GM19467 (cell line): Measurements from ENCODE around the gene CYP17A1.
"Not testable (repeated sequence)": the region's sequence is repeated elsewhere in the genome, so short reads cannot be mapped to it uniquely, and the experiment has no call there.

Experiments
- ATAC-seq: cut with Tn5 transposase; IDR thresholded peaks from one replicate; pipeline ENCODE4 v1.9.1; 2021; ENCODE audit warnings: mild to moderate bottlenecking, moderate library complexity; ENCODE audit not compliant: unreplicated experiment

Gene CYP17A1

GRCh38 chr10:102838276-102838927, 1.2 kb upstream of the CYP17A1 start:
- ATAC-seq: not testable (repeated sequence)

DNA sequence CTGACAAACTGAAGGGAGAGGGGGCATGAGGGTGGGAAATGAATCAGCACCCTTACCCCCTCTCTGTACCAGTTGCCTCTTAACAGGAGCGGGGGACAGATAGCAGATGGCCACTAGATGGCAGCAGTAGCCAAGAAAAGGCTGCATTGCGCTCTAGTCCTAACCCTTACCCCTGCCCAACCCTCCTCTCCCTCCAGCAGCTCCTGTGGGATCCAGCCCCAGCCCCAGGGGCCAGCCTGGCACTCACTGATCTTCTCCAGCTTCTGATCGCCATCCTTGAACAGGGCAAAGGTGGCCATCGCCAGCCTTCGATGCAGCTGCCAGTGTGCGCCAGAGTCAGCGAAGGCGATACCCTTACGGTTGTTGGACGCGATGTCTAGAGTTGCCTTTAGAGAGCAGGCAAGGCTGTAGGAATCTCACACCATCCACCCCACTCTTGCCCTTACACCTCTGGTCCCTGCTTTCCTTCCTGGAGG, 2.2 kb downstream of the CYP17A1 start:
- ATAC-seq: no peak

- no peak for ATAC-seq
These were observed 3.1 kb downstream of the CYP17A1 start for GRCh38 chr10:102834143-102834542.

- ATAC-seq: no peak
These were observed 4.2 kb downstream of the CYP17A1 start for GRCh38 chr10:102832987-102833386.

DNA sequence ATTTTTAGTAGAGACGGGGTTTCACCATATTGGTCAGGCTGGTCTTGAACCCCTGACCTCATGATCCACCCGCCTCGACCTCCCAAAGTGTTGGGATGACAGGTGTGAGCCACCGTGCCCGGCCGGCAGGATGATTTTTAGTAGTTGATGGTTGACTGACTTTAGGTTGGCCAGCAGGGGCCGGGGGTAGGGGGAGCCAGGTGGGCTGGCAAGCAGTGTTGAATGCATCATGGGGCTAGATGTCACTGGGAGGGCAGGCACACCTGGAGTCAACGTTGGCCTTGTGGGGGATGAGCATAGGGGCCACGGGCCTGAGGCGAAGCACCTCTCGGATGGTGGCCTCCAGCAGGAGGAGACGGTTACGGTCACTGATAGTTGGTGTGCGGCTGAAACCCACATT, 5.0 kb downstream of the CYP17A1 start:
- no peak for ATAC-seq

- ATAC-seq: no peak
These were observed 5.7 kb downstream of the CYP17A1 start for GRCh38 chr10:102831322-102832071.

DNA sequence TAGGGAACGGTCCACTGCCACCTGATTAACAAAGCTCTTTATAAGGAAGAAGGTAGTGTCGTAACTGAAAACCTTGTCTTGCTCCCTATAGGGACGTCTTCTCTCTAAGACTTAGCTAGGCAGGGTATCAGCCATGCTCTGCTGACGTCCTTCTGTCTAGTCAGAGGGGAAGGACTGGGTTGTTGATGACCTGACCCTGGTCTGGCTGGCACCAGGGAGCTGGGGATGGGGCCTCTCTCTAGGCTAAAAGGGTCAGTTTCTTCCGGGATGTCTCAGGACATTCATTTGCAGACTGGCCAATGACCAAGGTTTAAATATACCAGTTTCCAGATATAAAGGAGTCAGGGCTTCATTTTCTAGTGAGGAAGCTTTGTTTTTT, 9.6 kb downstream of the CYP17A1 start:
- no peak for ATAC-seq

DNA sequence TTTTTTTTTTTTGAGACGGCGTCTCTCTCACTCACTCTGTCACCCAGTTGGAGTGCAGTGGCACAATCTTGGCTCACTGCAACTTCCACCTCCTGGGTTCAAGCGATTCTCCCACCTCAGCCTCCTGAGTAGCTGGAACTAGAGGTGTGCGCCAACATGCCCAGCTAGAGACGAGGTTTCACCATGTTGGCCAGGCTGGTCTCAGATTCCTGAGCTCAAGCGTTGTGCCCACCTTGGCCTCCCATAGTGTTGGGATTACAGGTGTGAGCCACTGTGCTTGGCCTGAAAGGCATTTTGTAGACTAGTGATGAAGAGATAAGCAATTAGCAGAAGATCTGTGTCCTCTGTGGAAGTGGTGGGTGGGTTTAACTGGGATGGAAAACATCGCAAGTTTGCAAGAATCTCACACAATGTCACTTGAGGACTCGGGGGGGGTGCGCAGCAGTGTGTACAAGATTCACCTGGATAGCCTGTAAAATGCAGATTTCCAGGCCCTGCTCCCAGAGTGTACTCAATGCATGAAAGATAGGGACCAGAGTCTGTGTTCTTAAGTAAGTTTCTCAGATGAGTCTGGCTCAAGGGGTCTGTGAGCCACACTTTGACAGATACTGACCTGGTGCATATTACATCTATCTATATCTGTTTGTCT, 10.9 kb downstream of the CYP17A1 start:
- no peak for ATAC-seq

DNA sequence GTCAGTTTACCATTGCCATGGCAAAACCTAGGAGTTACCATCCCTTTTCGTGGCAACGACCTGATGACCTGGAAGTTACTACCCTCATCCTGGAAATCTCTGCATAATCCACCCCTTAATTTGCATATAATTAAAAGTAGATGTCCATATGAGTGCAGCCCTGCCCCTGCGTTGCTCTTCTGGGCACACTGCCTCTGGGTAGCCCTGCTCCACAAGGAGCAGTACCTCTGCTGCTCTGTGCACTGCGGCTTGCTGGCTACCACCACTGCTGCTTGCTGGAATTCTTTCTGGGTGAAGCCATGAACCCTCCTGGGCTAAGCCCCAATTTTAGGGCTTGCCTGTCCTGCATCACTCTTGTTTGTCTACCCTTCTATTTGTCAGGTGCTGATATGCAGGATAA, 12.5 kb downstream of the CYP17A1 start:
- ATAC-seq: no peak

DNA sequence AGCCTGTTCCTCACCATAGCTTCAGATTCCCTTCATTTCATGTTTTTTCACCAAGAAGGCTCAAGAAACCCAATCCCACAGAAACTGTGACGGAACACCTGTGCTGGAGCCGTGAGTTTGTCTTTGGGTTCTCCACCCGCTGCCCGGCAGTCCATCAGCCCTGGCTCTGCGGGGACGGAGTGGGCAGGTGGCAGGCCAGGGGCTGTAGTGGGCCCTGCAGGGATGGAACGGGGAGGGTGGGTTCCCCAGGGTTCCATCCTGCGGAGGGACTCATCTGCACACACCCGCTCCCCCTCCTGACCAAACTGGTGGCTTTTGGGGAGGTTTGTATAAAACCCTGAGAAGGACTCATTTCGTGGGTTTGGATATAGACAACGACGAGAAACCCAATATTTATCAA, 15.0 kb downstream of the CYP17A1 start:
- ATAC-seq: no peak

DNA sequence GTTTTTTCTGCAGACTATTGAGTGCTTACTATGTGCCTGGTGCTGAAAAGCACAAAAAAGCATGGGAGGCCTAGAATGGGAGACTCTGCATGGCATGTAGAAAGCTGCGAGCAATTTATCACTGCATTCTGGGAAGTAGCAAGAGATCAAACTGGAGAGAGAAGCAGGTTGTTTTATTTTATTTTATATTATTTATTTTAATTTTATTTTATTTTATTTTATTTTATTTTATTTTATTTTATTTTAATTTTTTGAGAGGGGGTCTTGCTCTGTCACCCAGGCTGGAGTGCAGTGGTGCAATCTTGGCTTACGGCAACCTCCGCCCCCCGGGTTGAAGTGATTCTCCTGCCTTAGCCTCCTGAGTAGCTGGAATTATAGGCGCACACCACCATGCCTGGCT, 17.2 kb downstream of the CYP17A1 start:
- not testable (repeated sequence) for ATAC-seq

DNA sequence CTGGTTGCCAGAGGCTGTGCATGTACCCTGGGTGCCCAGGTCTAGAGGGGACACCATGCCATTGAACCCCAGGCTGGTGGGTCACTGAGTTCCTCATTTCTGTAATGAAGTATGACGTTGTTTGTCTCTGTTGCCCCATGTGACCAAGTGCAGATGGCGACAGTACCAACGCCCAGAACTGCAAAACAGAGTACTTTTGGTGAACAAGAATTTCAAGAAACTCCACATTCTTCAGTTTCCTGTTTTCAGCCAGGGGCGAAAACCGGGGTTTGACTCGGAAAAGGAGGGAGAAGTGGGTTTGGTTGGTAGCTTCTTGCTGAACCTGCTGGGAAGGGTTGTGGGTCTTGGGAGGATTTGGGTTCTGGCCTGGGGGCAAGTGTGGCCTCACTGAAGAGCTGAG, 18.2 kb downstream of the CYP17A1 start:
- no peak for ATAC-seq

DNA sequence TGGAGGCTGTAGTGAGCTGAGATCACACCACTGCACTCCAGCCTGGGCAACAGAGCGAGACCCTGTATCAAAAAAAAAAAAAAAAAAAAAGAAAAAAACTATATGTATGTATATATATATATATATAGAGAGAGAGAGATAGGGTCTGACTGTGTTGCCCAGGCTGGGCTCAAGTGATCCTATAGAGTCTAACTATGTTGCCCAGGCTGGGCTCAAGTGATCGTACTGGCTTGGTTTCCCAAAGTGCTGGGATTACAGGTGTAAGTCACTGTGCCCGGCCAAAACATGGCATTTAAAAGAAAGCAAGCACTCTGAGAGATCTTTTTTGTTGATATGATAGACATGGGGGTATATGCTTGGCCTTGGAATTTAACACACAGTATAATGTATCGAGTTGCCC, 20.0 kb downstream of the CYP17A1 start:
- no peak for ATAC-seq

DNA sequence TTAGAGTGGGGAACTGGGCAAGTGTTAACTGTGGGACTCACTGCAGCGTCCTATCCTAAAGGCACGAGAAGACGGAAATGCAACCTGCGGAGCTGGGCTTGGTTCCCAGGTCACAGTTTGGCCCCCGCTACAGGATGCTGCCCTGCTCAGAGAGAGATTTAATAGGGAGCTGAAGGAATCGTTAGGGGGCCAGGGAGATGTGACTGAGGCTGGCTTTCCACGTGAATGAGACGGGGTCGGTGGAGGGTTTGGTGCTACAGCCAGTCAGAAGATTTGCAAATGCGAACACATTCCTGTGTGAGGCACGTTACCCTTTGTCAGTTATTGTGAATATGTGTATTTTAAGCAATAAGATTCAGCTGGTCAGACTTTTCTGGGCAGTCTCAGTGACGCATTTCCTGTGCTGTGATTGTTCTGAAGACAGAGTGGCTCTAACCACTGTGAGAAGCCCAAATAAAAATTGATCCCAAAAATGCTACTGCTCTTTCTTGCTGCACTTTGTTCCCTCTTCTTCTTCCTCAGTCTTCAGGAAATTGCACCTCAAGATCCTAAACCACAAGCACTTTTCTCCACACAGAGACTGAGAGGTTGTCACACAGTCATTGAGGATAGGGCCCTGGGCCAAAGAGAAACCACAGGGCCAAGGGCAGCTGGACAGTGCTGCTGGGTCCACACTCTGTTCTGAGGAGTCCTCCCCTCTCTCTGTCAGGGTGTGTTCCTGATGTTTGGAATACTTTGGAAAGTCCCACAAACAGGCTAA, 21.2 kb downstream of the CYP17A1 start:
- ATAC-seq: no peak

DNA sequence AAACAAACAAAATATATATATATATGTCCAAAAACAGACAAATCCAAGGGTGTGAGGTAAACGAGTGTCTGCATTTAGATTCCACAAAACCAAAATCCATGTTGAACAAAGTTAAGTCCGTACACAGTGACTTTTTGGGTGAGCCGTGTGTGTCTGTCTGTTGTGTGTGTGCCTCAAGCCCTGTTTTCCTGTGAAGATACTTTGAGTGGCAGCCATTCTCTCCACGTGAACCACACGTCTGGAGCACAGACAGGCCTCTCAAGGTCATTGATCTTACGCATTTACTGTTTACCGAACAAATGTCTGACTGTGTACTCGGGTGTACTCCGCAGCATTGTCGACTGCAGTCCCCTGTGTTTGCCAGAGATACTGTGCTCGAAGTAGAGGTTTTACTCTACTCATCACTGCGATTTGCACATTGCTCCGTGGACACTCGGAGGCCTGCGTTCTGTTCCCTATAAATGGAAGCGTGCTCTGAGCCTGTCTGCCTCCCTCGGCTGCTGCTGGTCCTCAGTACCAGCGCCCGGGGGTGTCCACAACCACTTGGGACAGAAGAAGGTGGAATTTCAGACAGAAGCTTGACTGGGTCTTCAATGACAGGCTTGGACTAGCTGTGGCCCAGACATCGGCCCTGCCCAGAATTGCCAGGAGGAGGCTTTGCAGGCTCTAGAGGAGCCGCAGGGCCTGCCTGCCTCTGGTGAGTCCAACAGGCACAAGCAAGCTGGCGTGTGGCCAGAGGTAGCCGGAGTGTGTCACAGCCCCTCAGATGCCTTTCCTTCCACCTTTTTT, 22.1 kb downstream of the CYP17A1 start:
- no peak for ATAC-seq

- ATAC-seq: no peak
These were observed 22.8 kb downstream of the CYP17A1 start for GRCh38 chr10:102814453-102814871.

- ATAC-seq: no peak
These were observed 23.3 kb downstream of the CYP17A1 start for GRCh38 chr10:102813734-102814452.

- ATAC-seq: no peak
These were observed 24.1 kb downstream of the CYP17A1 start for GRCh38 chr10:102813017-102813541.

GRCh38 chr10:102812231-102812876, 24.9 kb downstream of the CYP17A1 start:
- ATAC-seq: no peak
